ENCODE data around the gene SERPINI1. TPM values are rescaled to one million over a fixed set of nuclear protein-coding genes. Genes with fewer than 3 reads are reported as not detected.

The SERPINI1 gene
- total and polyA plus RNA-seq, 4 experiments from 2014 or later = 4.3 to 16.9 (median 9.8) TPM

- POLR2A ChIA-PET (ENCODE audit: partially characterized antibody) = no interaction called here
Measured at GRCh38 chr3:167761302-167761701, 25.8 kb downstream of the SERPINI1 start.

GRCh38 chr3:167762296-167762695, 26.8 kb downstream of the SERPINI1 start:
- Mint-ChIP-seq H3K27me3 (peaks cover 0 to 1% of the 10 kb centered on the region in 2 donors), H3K4me3 (no peak overlapping the region), H3K27ac (no peak overlapping the region), H3K36me3 (peaks cover 2 to 10% of the 10 kb centered on the region in 2 donors), H3K4me1 (peaks cover 0 to 4% (median 1%) of the 10 kb centered on the region in 4 donors), H3K9me3 (peaks cover 2 to 24% (median 9%) of the 10 kb centered on the region in 8 donors)
- no peak for DNase-seq
- CTCF ChIA-PET (ENCODE audit: partially characterized antibody) = no interaction called here
- POLR2A ChIA-PET (ENCODE audit: partially characterized antibody) = no interaction called here
- no peaks in the 10 kb centered on the region for H3K27me3 ChIP-seq (ENCODE audit: insufficient read depth, low read length)
- H3K4me3 ChIP-seq (ENCODE audit: low read length in 2 of 2) = no peak overlapping the region
- intact Hi-C loops (cut with micrococcal nuclease) = no loop called here
- H3K4me1 ChIP-seq (ENCODE audit: insufficient read depth, low read length) = no peaks in the 10 kb centered on the region
- no peak overlapping the region for H3K27ac ChIP-seq (ENCODE audit: low read depth, low read length)
- H3K36me3 ChIP-seq (ENCODE audit: insufficient read depth, low read length) = no peaks in the 10 kb centered on the region
- H3K9me3 ChIP-seq (ENCODE audit: control insufficient read depth in 1 of 2, low read length in 2 of 2) = no peaks in the 10 kb centered on the region

More at GRCh38 chr3:167761302-167761701, 25.8 kb downstream of the SERPINI1 start:
- DNase-seq = no peak
- H3K27me3 Mint-ChIP-seq = peaks cover 0 to 1% of the 10 kb centered on the region in 2 donors
- no peaks in the 10 kb centered on the region for H3K36me3 ChIP-seq (ENCODE audit: insufficient read depth, low read length)
- no peaks in the 10 kb centered on the region for H3K4me1 ChIP-seq (ENCODE audit: insufficient read depth, low read length)
- H3K4me3 ChIP-seq (ENCODE audit: low read length in 2 of 2) = no peak overlapping the region
- peaks cover 0 to 4% (median 1%) of the 10 kb centered on the region in 4 donors for H3K4me1 Mint-ChIP-seq
- no peak overlapping the region for H3K4me3 Mint-ChIP-seq
- intact Hi-C loops (cut with micrococcal nuclease) = no loop called here
- H3K27ac ChIP-seq (ENCODE audit: low read depth, low read length) = no peak overlapping the region
- H3K27me3 ChIP-seq (ENCODE audit: insufficient read depth, low read length) = no peaks in the 10 kb centered on the region
- H3K36me3 Mint-ChIP-seq = peaks cover 2 to 10% of the 10 kb centered on the region in 2 donors
- no peaks in the 10 kb centered on the region for H3K9me3 ChIP-seq (ENCODE audit: control insufficient read depth in 1 of 2, low read length in 2 of 2)
- CTCF ChIA-PET (ENCODE audit: partially characterized antibody) = interaction anchor here (1.5 kb wide), 1 partner anchor 12 kb away, joined by 4 read pairs; no protein-coding TSS in a partner anchor
- H3K9me3 Mint-ChIP-seq = peaks cover under 1 to 22% (median 9%) of the 10 kb centered on the region in 8 donors
- no peak overlapping the region for H3K27ac Mint-ChIP-seq

- Mint-ChIP-seq H3K27me3 (no peaks in the 10 kb centered on the region), H3K4me3 (no peak overlapping the region), H3K9me3 (peaks cover 0 to 6% (median under 1%) of the 10 kb centered on the region in 8 donors), H3K27ac (no peak overlapping the region), H3K4me1 (no peaks in the 10 kb centered on the region), H3K36me3 (no peaks in the 10 kb centered on the region)
- Histone ChIP-seq H3K36me3 (ENCODE audit: insufficient read depth, low read length) (no peaks in the 10 kb centered on the region), H3K27me3 (ENCODE audit: insufficient read depth, low read length) (no peaks in the 10 kb centered on the region), H3K27ac (ENCODE audit: low read depth, low read length) (no peak overlapping the region), H3K4me3 (ENCODE audit: low read length in 2 of 2) (no peak overlapping the region), H3K9me3 (ENCODE audit: control insufficient read depth in 1 of 2, low read length in 2 of 2) (no peaks in the 10 kb centered on the region), H3K4me1 (ENCODE audit: insufficient read depth, low read length) (no peaks in the 10 kb centered on the region)
- POLR2A ChIA-PET (ENCODE audit: partially characterized antibody) = no interaction called here
- DNase-seq = no peak
- CTCF ChIA-PET (ENCODE audit: partially characterized antibody) = no interaction called here
- intact Hi-C loops (cut with micrococcal nuclease) = no loop called here
Measured at GRCh38 chr3:167772992-167773391, 37.5 kb downstream of the SERPINI1 start.

GRCh38 chr3:167773584-167773983, 38.1 kb downstream of the SERPINI1 start:
- H3K4me3 ChIP-seq (ENCODE audit: low read length in 2 of 2) = no peak overlapping the region
- no peak for DNase-seq
- H3K27me3 ChIP-seq (ENCODE audit: insufficient read depth, low read length) = no peaks in the 10 kb centered on the region
- H3K27ac Mint-ChIP-seq = no peak overlapping the region
- no peaks in the 10 kb centered on the region for H3K9me3 ChIP-seq (ENCODE audit: control insufficient read depth in 1 of 2, low read length in 2 of 2)
- H3K4me1 ChIP-seq (ENCODE audit: insufficient read depth, low read length) = no peaks in the 10 kb centered on the region
- H3K27ac ChIP-seq (ENCODE audit: low read depth, low read length) = no peak overlapping the region
- H3K36me3 ChIP-seq (ENCODE audit: insufficient read depth, low read length) = no peaks in the 10 kb centered on the region
- no peak overlapping the region for H3K4me3 Mint-ChIP-seq
- ChIA-PET CTCF (ENCODE audit: partially characterized antibody) (no interaction called here), POLR2A (ENCODE audit: partially characterized antibody) (no interaction called here)
- H3K4me1 Mint-ChIP-seq = no peaks in the 10 kb centered on the region
- H3K36me3 Mint-ChIP-seq = no peaks in the 10 kb centered on the region
- intact Hi-C loops (cut with micrococcal nuclease) = no loop called here
- peaks cover 0 to 1% of the 10 kb centered on the region in 2 donors for H3K27me3 Mint-ChIP-seq
- peaks cover 0 to 8% (median 4%) of the 10 kb centered on the region in 8 donors for H3K9me3 Mint-ChIP-seq

GRCh38 chr3:167776066-167776685, 40.7 kb downstream of the SERPINI1 start:
- Mint-ChIP-seq H3K4me3 (no peak overlapping the region), H3K27me3 (peaks cover 0 to 1% of the 10 kb centered on the region in 2 donors), H3K27ac (no peak overlapping the region), H3K36me3 (no peaks in the 10 kb centered on the region), H3K9me3 (peaks cover 0 to 8% (median 4%) of the 10 kb centered on the region in 8 donors), H3K4me1 (no peaks in the 10 kb centered on the region)
- no peaks in the 10 kb centered on the region for H3K27me3 ChIP-seq (ENCODE audit: insufficient read depth, low read length)
- ChIA-PET POLR2A (ENCODE audit: partially characterized antibody) (no interaction called here), CTCF (ENCODE audit: partially characterized antibody) (no interaction called here)
- H3K9me3 ChIP-seq (ENCODE audit: control insufficient read depth in 1 of 2, low read length in 2 of 2) = no peaks in the 10 kb centered on the region
- no peak for DNase-seq
- H3K4me3 ChIP-seq (ENCODE audit: low read length in 2 of 2) = no peak overlapping the region
- no peaks in the 10 kb centered on the region for H3K4me1 ChIP-seq (ENCODE audit: insufficient read depth, low read length)
- H3K36me3 ChIP-seq (ENCODE audit: insufficient read depth, low read length) = no peaks in the 10 kb centered on the region
- intact Hi-C loops (cut with micrococcal nuclease) = no loop called here
- no peak overlapping the region for H3K27ac ChIP-seq (ENCODE audit: low read depth, low read length)

- H3K9me3 ChIP-seq (ENCODE audit: control insufficient read depth in 1 of 2, low read length in 2 of 2) = no peaks in the 10 kb centered on the region
- peaks cover 0 to 8% (median 4%) of the 10 kb centered on the region in 8 donors for H3K9me3 Mint-ChIP-seq
- DNase-seq = no peak
- no peaks in the 10 kb centered on the region for H3K27me3 ChIP-seq (ENCODE audit: insufficient read depth, low read length)
- no peaks in the 10 kb centered on the region for H3K4me1 ChIP-seq (ENCODE audit: insufficient read depth, low read length)
- H3K27ac Mint-ChIP-seq = no peak overlapping the region
- POLR2A ChIA-PET (ENCODE audit: partially characterized antibody) = no interaction called here
- no peaks in the 10 kb centered on the region for H3K4me1 Mint-ChIP-seq
- H3K4me3 ChIP-seq (ENCODE audit: low read length in 2 of 2) = no peak overlapping the region
- CTCF ChIA-PET (ENCODE audit: partially characterized antibody) = no interaction called here
- H3K36me3 Mint-ChIP-seq = no peaks in the 10 kb centered on the region
- H3K4me3 Mint-ChIP-seq = no peak overlapping the region
- no peaks in the 10 kb centered on the region for H3K36me3 ChIP-seq (ENCODE audit: insufficient read depth, low read length)
- H3K27me3 Mint-ChIP-seq = peaks cover 0 to 1% of the 10 kb centered on the region in 2 donors
- intact Hi-C loops (cut with micrococcal nuclease) = no loop called here
- H3K27ac ChIP-seq (ENCODE audit: low read depth, low read length) = no peak overlapping the region
Measured at GRCh38 chr3:167777356-167777755, 41.8 kb downstream of the SERPINI1 start.

GRCh38 chr3:167780214-167780883, 44.8 kb downstream of the SERPINI1 start:
- H3K27ac ChIP-seq (ENCODE audit: low read depth, low read length) = no peak overlapping the region
- no peaks in the 10 kb centered on the region for H3K4me1 ChIP-seq (ENCODE audit: insufficient read depth, low read length)
- ChIA-PET CTCF (ENCODE audit: partially characterized antibody) (no interaction called here), POLR2A (ENCODE audit: partially characterized antibody) (no interaction called here)
- no peaks in the 10 kb centered on the region for H3K36me3 ChIP-seq (ENCODE audit: insufficient read depth, low read length)
- intact Hi-C loops (cut with micrococcal nuclease) = no loop called here
- no peaks in the 10 kb centered on the region for H3K4me1 Mint-ChIP-seq
- DNase-seq = no peak
- no peaks in the 10 kb centered on the region for H3K27me3 ChIP-seq (ENCODE audit: insufficient read depth, low read length)
- H3K9me3 ChIP-seq (ENCODE audit: control insufficient read depth in 1 of 2, low read length in 2 of 2) = no peaks in the 10 kb centered on the region
- H3K36me3 Mint-ChIP-seq = peaks cover 0 to 6% of the 10 kb centered on the region in 2 donors
- peaks cover 0 to 1% of the 10 kb centered on the region in 2 donors for H3K27me3 Mint-ChIP-seq
- H3K4me3 Mint-ChIP-seq = no peak overlapping the region
- H3K27ac Mint-ChIP-seq = no peak overlapping the region
- no peak overlapping the region for H3K4me3 ChIP-seq (ENCODE audit: low read length in 2 of 2)
- peaks cover 0 to 8% (median 4%) of the 10 kb centered on the region in 8 donors for H3K9me3 Mint-ChIP-seq

Data from CD4-positive, alpha-beta memory T cell (primary cell).